T-helper 17 cell (primary cell): ENCODE results near the gene SPAG16. TPM values are rescaled to one million over a fixed set of nuclear protein-coding genes. Genes with fewer than 3 reads are reported as not detected.

Source experiments
- ATAC-seq: fragments of 150-1000 bp; cut with Tn5 transposase; 2 replicates; pipeline ENCODE4 v1.10.0; 2021; ENCODE audit warnings: mild to moderate bottlenecking, moderate library complexity
- DNase-seq, 3 donors: peaks; one replicate each; pipeline versions ENCODE4 v3.0.0 to v3.0.0-alpha.2; 2020 to 2021
- H3K9me3 ChIP-seq: one replicate; pipeline ENCODE4 v1.7.0; 2013; ENCODE audit warnings: low read length, mild to moderate bottlenecking; ENCODE audit not compliant: control insufficient read depth, poor library complexity, severe bottlenecking
- H3K27ac Mint-ChIP-seq: one replicate; pipeline ENCODE4 v1.8.0; 2022; ENCODE audit warnings: mild to moderate bottlenecking, moderate library complexity, mixed read lengths
- H3K27me3 Mint-ChIP-seq: one replicate; pipeline ENCODE4 v1.8.0; 2022; ENCODE audit warnings: mixed read lengths
- H3K36me3 Mint-ChIP-seq: one replicate; pipeline ENCODE4 v1.8.0; 2022; ENCODE audit warnings: low read depth, mixed read lengths
- H3K4me1 Mint-ChIP-seq: one replicate; pipeline ENCODE4 v1.8.0; 2022; ENCODE audit warnings: mild to moderate bottlenecking, mixed read lengths
- H3K4me3 Mint-ChIP-seq: one replicate; pipeline ENCODE4 v1.8.0; 2022; ENCODE audit warnings: mild to moderate bottlenecking, moderate library complexity, mixed read lengths
- total RNA-seq, 4 donors: library from RNA in 2 of 4; stranded (reverse) in 2 of 4; gene quantifications; one replicate each; pipeline ENCODE4 v1.2.3 and lab custom pipeline; 2022 to 2026

SPAG16 gene
- total RNA-seq, 2 donors from 2014 or later, result 4.1 to 5.1 TPM

DNA sequence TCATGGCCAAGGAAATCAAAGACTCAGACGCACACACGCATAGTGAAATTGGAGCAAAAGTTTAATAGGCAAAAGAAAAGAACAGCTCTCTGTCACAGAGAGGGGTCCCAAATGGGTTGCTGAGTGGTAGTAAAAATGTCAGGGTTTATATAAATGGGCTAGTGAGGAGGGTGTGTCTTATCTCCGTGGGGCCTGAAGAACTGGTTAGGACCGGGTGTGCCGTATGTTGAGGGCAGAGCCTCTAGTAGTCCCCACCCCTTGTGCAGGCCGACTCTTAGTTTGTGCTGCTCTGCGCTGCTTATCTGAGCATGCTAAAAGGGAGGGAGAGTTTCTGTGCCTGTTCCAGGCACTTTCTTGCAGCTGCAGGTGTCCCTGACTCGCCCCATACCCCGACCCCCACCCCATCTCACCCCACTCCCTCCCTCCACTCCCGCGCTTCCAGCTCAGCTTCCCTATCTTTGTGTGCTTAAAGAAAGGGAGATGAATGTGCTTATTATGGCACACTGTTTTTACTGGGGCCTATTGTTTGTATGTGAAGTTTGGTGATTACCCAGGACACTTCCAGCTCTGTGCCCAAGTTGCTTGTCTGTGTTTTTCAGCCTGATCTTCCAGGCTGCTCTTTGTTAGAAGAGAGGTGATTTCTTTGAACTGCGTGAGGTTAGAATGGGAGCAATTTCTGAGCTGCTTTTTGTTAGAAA, 167.4 kb downstream of the SPAG16 start:
- Mint-ChIP-seq H3K4me3 (no peak overlapping the region), H3K27me3 (no peaks in the 10 kb centered on the region)

GRCh38 chr2:213455316-213456008, 171.2 kb downstream of the SPAG16 start:
- ATAC-seq (no peak), DNase-seq (no peak)
- no peaks in the 10 kb centered on the region for H3K27me3 Mint-ChIP-seq
- H3K27ac Mint-ChIP-seq, result no peak overlapping the region
- H3K36me3 Mint-ChIP-seq, result no peaks in the 10 kb centered on the region
- H3K4me1 Mint-ChIP-seq, result no peaks in the 10 kb centered on the region
- H3K9me3 ChIP-seq, result no peaks in the 10 kb centered on the region
- H3K4me3 Mint-ChIP-seq, result no peak overlapping the region

More for the DNA sequence above, 167.4 kb downstream of the SPAG16 start:
- H3K27ac Mint-ChIP-seq, result no peak overlapping the region
- H3K36me3 Mint-ChIP-seq, result no peaks in the 10 kb centered on the region
- ATAC-seq (no peak), DNase-seq (no peak)
- no peaks in the 10 kb centered on the region for H3K4me1 Mint-ChIP-seq
- no peaks in the 10 kb centered on the region for H3K9me3 ChIP-seq

DNA sequence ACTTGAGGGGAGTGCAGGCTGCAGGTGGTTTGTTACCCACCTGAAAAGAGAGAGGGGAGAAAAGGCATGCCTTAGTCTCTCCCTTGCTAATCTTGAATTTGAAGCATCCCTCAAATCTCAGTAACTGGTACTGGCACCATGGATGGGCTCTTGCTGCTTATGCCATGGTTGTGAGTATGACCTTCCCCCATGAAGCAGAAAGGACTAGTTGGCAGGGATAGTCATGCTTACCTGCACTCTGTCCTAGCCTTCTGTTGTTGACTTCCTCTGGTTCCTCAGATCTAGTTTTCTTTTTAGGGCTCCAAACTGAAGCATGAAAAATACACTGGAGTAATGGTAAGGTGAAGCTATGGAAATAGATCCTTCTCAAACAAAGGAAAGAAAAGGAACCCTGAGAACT, 191.2 kb downstream of the SPAG16 start:
- Mint-ChIP-seq H3K36me3 (no peaks in the 10 kb centered on the region), H3K4me1 (no peaks in the 10 kb centered on the region), H3K4me3 (no peak overlapping the region), H3K27ac (no peak overlapping the region), H3K27me3 (no peaks in the 10 kb centered on the region)
- DNase-seq, result no peak
- no peak for ATAC-seq
- H3K9me3 ChIP-seq, result no peaks in the 10 kb centered on the region

DNA sequence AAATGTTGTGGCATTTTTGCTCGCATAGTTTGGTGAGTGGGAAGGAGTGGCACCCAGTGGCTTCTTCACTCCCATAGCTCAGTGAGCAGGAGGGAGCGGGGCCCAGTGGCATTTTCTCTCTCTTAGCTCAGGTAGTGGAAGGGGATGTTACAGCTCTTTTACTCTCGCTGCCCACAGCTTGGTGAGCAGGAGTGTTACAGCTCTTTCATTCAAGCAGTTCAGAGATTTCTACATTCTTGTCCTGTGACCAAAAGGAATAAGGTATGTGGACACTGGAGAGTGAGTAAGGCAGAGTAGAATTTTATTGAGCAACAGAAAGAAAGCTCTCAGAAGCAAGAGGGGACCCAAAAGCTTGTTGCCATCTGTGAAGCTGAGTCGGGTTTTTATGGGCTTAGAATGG, 192.4 kb downstream of the SPAG16 start:
- Mint-ChIP-seq H3K27ac (no peak overlapping the region), H3K4me3 (no peak overlapping the region), H3K4me1 (no peaks in the 10 kb centered on the region), H3K27me3 (no peaks in the 10 kb centered on the region), H3K36me3 (no peaks in the 10 kb centered on the region)
- DNase-seq (no peak), ATAC-seq (no peak)
- H3K9me3 ChIP-seq, result no peaks in the 10 kb centered on the region

DNA sequence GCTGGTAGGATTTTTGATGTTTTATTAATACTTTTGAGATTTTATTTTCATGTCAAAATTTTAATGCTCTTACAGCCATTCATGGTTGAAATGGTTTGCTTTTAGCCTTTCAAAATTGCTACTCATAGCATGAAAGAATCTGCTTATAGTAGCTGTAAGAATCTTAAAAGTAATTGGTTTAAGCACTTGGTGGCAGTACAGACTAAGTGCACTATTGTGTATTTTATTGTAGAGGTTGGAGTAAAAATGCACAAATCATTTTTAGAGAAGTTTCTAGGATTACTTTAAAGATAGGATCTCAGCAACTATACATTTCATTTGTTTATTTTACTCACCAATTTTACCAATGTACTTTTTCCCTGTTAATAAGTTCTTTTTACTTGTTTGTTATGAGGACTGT, 205.8 kb downstream of the SPAG16 start:
- no peaks in the 10 kb centered on the region for H3K9me3 ChIP-seq
- DNase-seq (no peak), ATAC-seq (no peak)
- no peaks in the 10 kb centered on the region for H3K36me3 Mint-ChIP-seq
- H3K27me3 Mint-ChIP-seq, result no peaks in the 10 kb centered on the region
- no peaks in the 10 kb centered on the region for H3K4me1 Mint-ChIP-seq
- no peak overlapping the region for H3K4me3 Mint-ChIP-seq
- H3K27ac Mint-ChIP-seq, result no peak overlapping the region

DNA sequence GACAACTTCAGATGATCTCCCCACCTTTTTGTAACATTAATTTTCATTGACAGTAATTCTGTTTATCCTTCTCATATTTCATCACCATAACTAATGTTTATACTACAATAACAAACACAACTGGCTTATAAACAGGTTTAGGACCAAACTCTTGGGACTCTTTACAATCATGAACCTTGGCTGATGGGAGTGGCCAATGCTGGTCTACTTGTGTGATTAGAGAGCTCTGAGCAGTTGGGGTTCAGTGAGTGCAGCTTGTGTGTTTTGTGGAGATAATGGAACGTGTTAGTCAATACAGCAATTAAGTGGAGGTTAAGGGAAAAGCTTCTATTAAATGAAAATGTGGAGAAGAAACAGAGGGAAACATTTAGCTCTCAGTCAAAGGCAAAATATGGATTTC, 207.1 kb downstream of the SPAG16 start:
- Mint-ChIP-seq H3K27ac (no peak overlapping the region), H3K36me3 (no peaks in the 10 kb centered on the region), H3K4me3 (no peak overlapping the region), H3K4me1 (no peaks in the 10 kb centered on the region), H3K27me3 (no peaks in the 10 kb centered on the region)
- no peak for ATAC-seq
- DNase-seq, result no peak
- no peaks in the 10 kb centered on the region for H3K9me3 ChIP-seq

DNA sequence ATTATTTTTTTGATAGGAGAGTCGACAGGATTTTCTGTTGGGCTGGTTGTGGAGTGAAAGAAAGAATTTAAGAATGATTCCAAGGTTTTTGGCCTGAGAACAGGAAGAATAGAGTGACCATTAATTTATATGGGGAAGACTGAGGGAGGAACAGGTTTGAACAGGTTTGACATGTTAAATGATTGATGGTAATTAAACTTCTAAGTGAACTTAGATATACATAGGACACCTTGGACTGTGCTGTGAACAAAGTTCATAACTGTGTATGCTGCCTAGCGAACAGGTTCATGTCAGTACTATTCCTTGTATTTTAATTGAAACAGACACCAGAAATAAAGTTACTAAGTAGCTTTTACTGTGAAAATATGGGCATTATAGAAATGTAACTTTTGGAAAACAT, 212.0 kb downstream of the SPAG16 start:
- Mint-ChIP-seq H3K36me3 (no peaks in the 10 kb centered on the region), H3K27me3 (no peaks in the 10 kb centered on the region), H3K4me3 (no peak overlapping the region), H3K27ac (no peak overlapping the region), H3K4me1 (no peaks in the 10 kb centered on the region)
- H3K9me3 ChIP-seq, result no peaks in the 10 kb centered on the region
- no peak for ATAC-seq
- DNase-seq, result no peak

GRCh38 chr2:213500881-213501280, 216.6 kb downstream of the SPAG16 start:
- Mint-ChIP-seq H3K27ac (no peak overlapping the region), H3K27me3 (no peaks in the 10 kb centered on the region), H3K4me3 (no peak overlapping the region), H3K4me1 (no peaks in the 10 kb centered on the region), H3K36me3 (no peaks in the 10 kb centered on the region)
- DNase-seq, result no peak
- ATAC-seq, result no peak
- H3K9me3 ChIP-seq, result no peaks in the 10 kb centered on the region

- peaks cover 2% of the 10 kb centered on the region for H3K9me3 ChIP-seq
- H3K27me3 Mint-ChIP-seq, result no peaks in the 10 kb centered on the region
- no peaks in the 10 kb centered on the region for H3K36me3 Mint-ChIP-seq
- DNase-seq, result no peak
- H3K4me1 Mint-ChIP-seq, result no peaks in the 10 kb centered on the region
- no peak overlapping the region for H3K4me3 Mint-ChIP-seq
- H3K27ac Mint-ChIP-seq, result no peak overlapping the region
- ATAC-seq, result no peak
Observed at GRCh38 chr2:213524164-213524563, 239.9 kb downstream of the SPAG16 start.

GRCh38 chr2:213537579-213537978, 253.3 kb downstream of the SPAG16 start:
- no peaks in the 10 kb centered on the region for H3K36me3 Mint-ChIP-seq
- no peaks in the 10 kb centered on the region for H3K4me1 Mint-ChIP-seq

DNA sequence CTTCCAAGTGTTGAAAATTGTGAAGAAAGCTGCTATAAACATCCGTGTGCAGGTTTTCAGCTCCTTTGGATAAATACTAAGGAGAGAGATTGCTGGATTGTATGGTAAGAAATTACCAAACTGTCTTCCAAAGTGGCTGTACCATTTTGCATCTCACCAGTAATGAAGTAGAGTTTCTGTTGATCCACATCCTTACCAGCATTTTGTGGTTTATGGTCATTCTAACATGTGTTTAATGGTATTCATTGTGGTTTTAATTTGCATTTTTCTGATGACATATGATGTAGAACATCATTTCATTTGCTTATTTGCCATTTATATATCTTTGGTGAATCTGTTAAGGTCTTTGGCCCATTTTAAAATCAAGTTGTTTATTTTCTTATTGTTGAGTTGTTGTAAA, 260.7 kb downstream of the SPAG16 start:
- no peaks in the 10 kb centered on the region for H3K27me3 Mint-ChIP-seq
- no peak for ATAC-seq
- no peak overlapping the region for H3K4me3 Mint-ChIP-seq
- DNase-seq, result no peak
- no peaks in the 10 kb centered on the region for H3K36me3 Mint-ChIP-seq
- H3K9me3 ChIP-seq, result no peaks in the 10 kb centered on the region
- H3K27ac Mint-ChIP-seq, result no peak overlapping the region
- H3K4me1 Mint-ChIP-seq, result no peaks in the 10 kb centered on the region

More at GRCh38 chr2:213537579-213537978, 253.3 kb downstream of the SPAG16 start:
- Mint-ChIP-seq H3K27me3 (no peaks in the 10 kb centered on the region), H3K27ac (no peak overlapping the region), H3K4me3 (no peak overlapping the region)
- no peak for ATAC-seq
- no peak for DNase-seq
- no peaks in the 10 kb centered on the region for H3K9me3 ChIP-seq

DNA sequence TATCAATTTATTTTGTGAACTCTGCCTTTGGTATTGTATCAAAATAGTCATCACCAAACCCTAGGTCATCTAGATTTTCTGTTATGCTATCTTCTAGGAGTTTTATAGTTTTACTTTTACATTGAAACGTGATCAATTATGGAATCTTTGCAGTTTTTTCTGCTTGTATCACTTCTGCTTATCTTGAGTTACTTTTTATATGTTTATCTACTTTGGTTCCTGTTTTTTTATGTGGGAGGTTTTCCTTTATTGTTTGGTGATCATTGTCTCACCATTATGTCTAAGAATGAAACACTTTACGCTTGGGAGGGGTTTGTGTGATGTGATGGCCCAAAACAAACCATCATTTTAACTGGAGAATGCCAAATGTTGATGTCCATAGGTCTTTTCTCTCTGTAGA, 261.2 kb downstream of the SPAG16 start:
- no peak overlapping the region for H3K4me3 Mint-ChIP-seq

GRCh38 chr2:213545964-213546475, 261.8 kb downstream of the SPAG16 start:
- H3K27me3 Mint-ChIP-seq, result no peaks in the 10 kb centered on the region
- H3K4me1 Mint-ChIP-seq, result no peaks in the 10 kb centered on the region
- no peak for DNase-seq
- no peaks in the 10 kb centered on the region for H3K36me3 Mint-ChIP-seq
- no peak overlapping the region for H3K27ac Mint-ChIP-seq
- no peaks in the 10 kb centered on the region for H3K9me3 ChIP-seq
- no peak overlapping the region for H3K4me3 Mint-ChIP-seq
- ATAC-seq, result no peak

More for the DNA sequence above, 261.2 kb downstream of the SPAG16 start:
- no peaks in the 10 kb centered on the region for H3K9me3 ChIP-seq
- DNase-seq (no peak), ATAC-seq (no peak)
- Mint-ChIP-seq H3K27ac (no peak overlapping the region), H3K4me1 (no peaks in the 10 kb centered on the region), H3K36me3 (no peaks in the 10 kb centered on the region), H3K27me3 (no peaks in the 10 kb centered on the region)

GRCh38 chr2:213551526-213551925, 267.3 kb downstream of the SPAG16 start:
- Mint-ChIP-seq H3K4me3 (no peak overlapping the region), H3K27me3 (no peaks in the 10 kb centered on the region), H3K27ac (no peak overlapping the region), H3K4me1 (no peaks in the 10 kb centered on the region), H3K36me3 (no peaks in the 10 kb centered on the region)
- no peaks in the 10 kb centered on the region for H3K9me3 ChIP-seq
- ATAC-seq (no peak), DNase-seq (no peak)
